ENCODE measurements around the gene IGSF3. TPM values are rescaled to one million over a fixed set of nuclear protein-coding genes. Genes with fewer than 3 reads are reported as not detected.

The IGSF3 gene
- total and polyA plus RNA-seq, 10 of the 15 experiments (the other 5 are each of a cell fraction or from before 2014, with no cell fraction given), result 1.4 to 18.0 (median 9.6) TPM

DNA sequence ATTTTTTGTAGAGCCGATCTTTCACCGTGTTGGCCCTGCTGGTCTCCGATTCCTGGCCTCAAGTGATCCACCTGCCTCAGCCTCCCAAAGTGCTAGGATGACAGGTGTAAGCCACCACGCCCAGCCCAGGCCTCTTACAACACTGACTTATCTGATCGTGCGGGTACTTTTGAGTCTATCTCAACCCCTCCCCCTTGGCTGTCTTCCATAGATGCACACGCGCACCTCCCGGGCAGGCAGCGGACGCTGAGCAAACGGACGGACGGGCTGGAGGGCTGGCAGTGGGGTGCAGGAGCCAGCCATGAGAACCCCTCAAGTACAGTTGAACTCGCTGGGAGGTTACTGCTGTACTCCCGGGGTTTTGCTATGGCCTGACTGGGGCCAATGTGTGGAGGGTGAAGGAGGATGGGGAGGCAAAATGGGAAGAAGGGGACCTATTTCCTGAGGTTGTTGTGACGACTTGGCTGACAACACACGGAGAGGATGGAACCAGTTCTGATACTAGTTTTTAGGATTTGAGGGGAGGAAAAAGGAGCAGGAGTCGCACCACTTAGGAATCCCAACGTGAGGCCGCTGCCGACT lies 97.7 kb downstream of the IGSF3 start:
- ATAC-seq (peak; percentile 35), FAIRE-seq (no peak), DNase-seq (ENCODE audit: low read depth, low spot score) (no peak)
- BruUV-seq (replicated peaks), result no TSS peak
- under 1% methylated on average over 22 of the region's 22 CpGs for WGBS (ENCODE audit: insufficient coverage, insufficient replicate concordance, low lambda C conversion rate, missing lambda C conversion rate)
- ChIA-PET CTCF (interaction anchor here (1.3 to 2.6 kb wide), 6 partner anchors 12 to 431 kb away, joined by 3 to 30 read pairs (median 6); no protein-coding TSS in a partner anchor), SMC1A (ENCODE audit: uncharacterized antibody, unreplicated experiment) (interaction anchor here (0.9 to 2.8 kb wide), 17 partner anchors 12 to 491 kb away, joined by 3 to 65 read pairs (median 5); partner anchors contain the start of gene TTF2), POLR2A (interaction anchor here (0.6 to 7.0 kb wide), 14 partner anchors 12 to 488 kb away, joined by 3 to 95 read pairs (median 4); no protein-coding TSS in a partner anchor), RAD21 (ENCODE audit: unreplicated experiment) (interaction anchor here (0.6 to 3.7 kb wide), 13 partner anchors 12 to 492 kb away, joined by 3 to 50 read pairs (median 4); partner anchors contain the start of gene CD101)
- peak overlapping the region; percentile 95 for H3K27ac ChIP-seq (ENCODE audit: control insufficient read depth, insufficient read depth)
- H3K27me3 ChIP-seq (replicated peaks in 1 of 2; ENCODE audit: control insufficient read depth in 2 of 2, insufficient read depth in 2 of 2, low read length in 1 of 2), result no peaks in the 10 kb centered on the region
- H3K4me1 ChIP-seq (ENCODE audit: control insufficient read depth, insufficient read depth, low read length), result peaks cover 35% of the 10 kb centered on the region
- peak overlapping the region; percentile 94 for H3K9ac ChIP-seq (ENCODE audit: control insufficient read depth, insufficient read depth, low read length)
- peaks cover 4% of the 10 kb centered on the region; the same call in 2 of the 3 replicates for H3K9me3 ChIP-seq (replicated peaks; ENCODE audit: control insufficient read depth, insufficient read depth, low read length)
- peaks cover under 1 to 6% of the 10 kb centered on the region in 2 experiments; a peak in 3 of 4 replicates for H3K36me3 ChIP-seq (ENCODE audit: control insufficient read depth in 2 of 2, insufficient read depth in 2 of 2, low read length in 1 of 2)
- peak overlapping the region; percentile 41 for H2AFZ ChIP-seq (ENCODE audit: control insufficient read depth, low read depth, low read length)
- H3K79me2 ChIP-seq (ENCODE audit: control insufficient read depth, insufficient read depth, low read length), result peaks cover 69% of the 10 kb centered on the region
- H3K4me2 ChIP-seq (ENCODE audit: control insufficient read depth, insufficient read depth), result peak overlapping the region; percentile 98
- intact Hi-C loops (cut with micrococcal nuclease; ENCODE audit: unreplicated experiment) (loop anchor here (2.0 to 10.0 kb wide), 6 partner anchors 13 to 557 kb away; no protein-coding TSS in a partner anchor), in situ Hi-C loops (cut with MboI) (loop anchor here (25.0 kb wide), 1 partner anchor 1092 kb away; no protein-coding TSS in a partner anchor)
- no peaks in the 10 kb centered on the region for H4K20me1 ChIP-seq (ENCODE audit: control insufficient read depth, insufficient read depth)
- peak overlapping the region; percentile 97 for H3K4me3 ChIP-seq
- TF ChIP-seq LARP7 (IDR thresholded peaks at IDR 0.05) (0 out of 2 replicates have a peak, but pooled peaks have one; percentile 40), SMAD1 (IDR thresholded peaks at IDR 0.05; ENCODE audit: low read depth, partially characterized antibody) (peak; percentile 37), POLR2A (IDR thresholded peaks at IDR 0.05; ENCODE audit: low read depth, low read length) (peak; percentile 62), CHD2 (IDR thresholded peaks at IDR 0.05; ENCODE audit: borderline replicate concordance, low read depth, low read length) (0 out of 2 replicates have a peak, but pooled peaks have one; percentile 20), ZNF217 (IDR thresholded peaks at IDR 0.05) (no peak), SMAD5 (IDR thresholded peaks at IDR 0.05; ENCODE audit: low read depth) (peak; percentile 84), POU2F2 (IDR thresholded peaks at IDR 0.05; ENCODE audit: borderline replicate concordance, low read depth, low read length) (peak; percentile 49; the same call in 2 of the 3 replicates), STAT1 (conservative IDR thresholded peaks at IDR 0.05) (0 out of 2 replicates have a peak, but pooled peaks have one; percentile 35), BACH1 (IDR thresholded peaks at IDR 0.05; ENCODE audit: borderline replicate concordance) (peak; percentile 22; the same call in 1 of the 2 replicates), CREB1 (IDR thresholded peaks at IDR 0.05; ENCODE audit: low read depth) (0 out of 2 replicates have a peak, but pooled peaks have one; percentile 6), MTA2 (IDR thresholded peaks at IDR 0.05; ENCODE audit: low read depth) (no peak), STAT3 (IDR thresholded peaks at IDR 0.05; ENCODE audit: low read depth, low read length) (no peak), SPI1 (IDR thresholded peaks at IDR 0.05; ENCODE audit: borderline replicate concordance, insufficient read depth, low read depth, low read length) (no peak), SRF (IDR thresholded peaks at IDR 0.05; ENCODE audit: low read depth in 2 of 2, low read length in 2 of 2) (no peak), TAF1 (IDR thresholded peaks at IDR 0.05; ENCODE audit: borderline replicate concordance, low read depth, low read length) (no peak; the same call in 1 of the 2 replicates), MXI1 (IDR thresholded peaks at IDR 0.05; ENCODE audit: low read depth, low read length) (0 out of 2 replicates have a peak, but pooled peaks have one; percentile 16)
- TF ChIP-seq, protein P1, sequence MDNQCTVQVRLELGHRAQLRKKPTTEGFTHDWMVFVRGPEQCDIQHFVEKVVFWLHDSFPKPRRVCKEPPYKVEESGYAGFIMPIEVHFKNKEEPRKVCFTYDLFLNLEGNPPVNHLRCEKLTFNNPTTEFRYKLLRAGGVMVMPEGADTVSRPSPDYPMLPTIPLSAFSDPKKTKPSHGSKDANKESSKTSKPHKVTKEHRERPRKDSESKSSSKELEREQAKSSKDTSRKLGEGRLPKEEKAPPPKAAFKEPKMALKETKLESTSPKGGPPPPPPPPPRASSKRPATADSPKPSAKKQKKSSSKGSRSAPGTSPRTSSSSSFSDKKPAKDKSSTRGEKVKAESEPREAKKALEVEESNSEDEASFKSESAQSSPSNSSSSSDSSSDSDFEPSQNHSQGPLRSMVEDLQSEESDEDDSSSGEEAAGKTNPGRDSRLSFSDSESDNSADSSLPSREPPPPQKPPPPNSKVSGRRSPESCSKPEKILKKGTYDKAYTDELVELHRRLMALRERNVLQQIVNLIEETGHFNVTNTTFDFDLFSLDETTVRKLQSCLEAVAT (IDR thresholded peaks at IDR 0.05), result peak; percentile 90
- TF ChIP-seq, protein P2, sequence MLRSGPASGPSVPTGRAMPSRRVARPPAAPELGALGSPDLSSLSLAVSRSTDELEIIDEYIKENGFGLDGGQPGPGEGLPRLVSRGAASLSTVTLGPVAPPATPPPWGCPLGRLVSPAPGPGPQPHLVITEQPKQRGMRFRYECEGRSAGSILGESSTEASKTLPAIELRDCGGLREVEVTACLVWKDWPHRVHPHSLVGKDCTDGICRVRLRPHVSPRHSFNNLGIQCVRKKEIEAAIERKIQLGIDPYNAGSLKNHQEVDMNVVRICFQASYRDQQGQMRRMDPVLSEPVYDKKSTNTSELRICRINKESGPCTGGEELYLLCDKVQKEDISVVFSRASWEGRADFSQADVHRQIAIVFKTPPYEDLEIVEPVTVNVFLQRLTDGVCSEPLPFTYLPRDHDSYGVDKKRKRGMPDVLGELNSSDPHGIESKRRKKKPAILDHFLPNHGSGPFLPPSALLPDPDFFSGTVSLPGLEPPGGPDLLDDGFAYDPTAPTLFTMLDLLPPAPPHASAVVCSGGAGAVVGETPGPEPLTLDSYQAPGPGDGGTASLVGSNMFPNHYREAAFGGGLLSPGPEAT (IDR thresholded peaks at IDR 0.05; ENCODE audit: low read depth), result peak; percentile 40; the same call in 1 of the 2 replicates
- TF ChIP-seq, protein P3, sequence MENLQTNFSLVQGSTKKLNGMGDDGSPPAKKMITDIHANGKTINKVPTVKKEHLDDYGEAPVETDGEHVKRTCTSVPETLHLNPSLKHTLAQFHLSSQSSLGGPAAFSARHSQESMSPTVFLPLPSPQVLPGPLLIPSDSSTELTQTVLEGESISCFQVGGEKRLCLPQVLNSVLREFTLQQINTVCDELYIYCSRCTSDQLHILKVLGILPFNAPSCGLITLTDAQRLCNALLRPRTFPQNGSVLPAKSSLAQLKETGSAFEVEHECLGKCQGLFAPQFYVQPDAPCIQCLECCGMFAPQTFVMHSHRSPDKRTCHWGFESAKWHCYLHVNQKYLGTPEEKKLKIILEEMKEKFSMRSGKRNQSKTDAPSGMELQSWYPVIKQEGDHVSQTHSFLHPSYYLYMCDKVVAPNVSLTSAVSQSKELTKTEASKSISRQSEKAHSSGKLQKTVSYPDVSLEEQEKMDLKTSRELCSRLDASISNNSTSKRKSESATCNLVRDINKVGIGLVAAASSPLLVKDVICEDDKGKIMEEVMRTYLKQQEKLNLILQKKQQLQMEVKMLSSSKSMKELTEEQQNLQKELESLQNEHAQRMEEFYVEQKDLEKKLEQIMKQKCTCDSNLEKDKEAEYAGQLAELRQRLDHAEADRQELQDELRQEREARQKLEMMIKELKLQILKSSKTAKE (IDR thresholded peaks at IDR 0.05; ENCODE audit: low read depth, poor library complexity, severe bottlenecking), result no peak
